AG09309 (cell line): Measurements from ENCODE around the gene FHOD3.
"Not testable (repeated sequence)": the region's sequence is repeated elsewhere in the genome, so short reads cannot be mapped to it uniquely, and the experiment has no call there.

Source experiments
- DNase-seq: peaks from one replicate; pipeline ENCODE4 v3.0.0-alpha.2; 2010; ENCODE audit warnings: low read depth
- H3K4me3 ChIP-seq: 2 replicates; pipeline ENCODE4 v1.5.1; 2011; ENCODE audit warnings: mild to moderate bottlenecking, low read depth, low read length, moderate library complexity; ENCODE audit not compliant: control insufficient read depth
- TF ChIP-seq, protein P1 (sequence below): IDR thresholded peaks from 2 replicates; pipeline ENCODE4 v1.5.1; 2011; ENCODE audit warnings: mild to moderate bottlenecking, low read depth, low read length, inconsistent platforms; ENCODE audit not compliant: insufficient read depth, control insufficient read depth; ENCODE audit errors: missing control alignments

FHOD3 gene

DNA sequence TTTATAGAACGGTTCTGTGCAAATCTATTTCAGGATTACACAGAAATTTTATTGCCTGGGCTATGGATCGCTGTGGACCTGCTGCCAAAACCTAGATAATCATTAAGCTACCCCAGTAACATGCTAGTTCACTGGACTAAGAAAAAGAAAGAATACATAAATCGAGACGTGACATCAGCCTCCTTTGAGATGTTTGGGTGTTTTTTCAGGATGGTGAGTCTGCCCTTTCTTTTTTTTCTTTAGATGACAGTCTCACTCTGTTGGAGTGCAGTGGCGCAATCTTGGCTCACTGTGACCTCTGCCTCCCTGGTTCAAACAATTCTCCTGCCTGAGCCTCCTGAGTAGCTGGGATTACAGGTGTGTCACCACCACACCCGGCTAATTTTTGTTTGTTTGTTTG lies 52.0 kb downstream of the FHOD3 start:
- no peak for DNase-seq
- TF ChIP-seq, protein P1, sequence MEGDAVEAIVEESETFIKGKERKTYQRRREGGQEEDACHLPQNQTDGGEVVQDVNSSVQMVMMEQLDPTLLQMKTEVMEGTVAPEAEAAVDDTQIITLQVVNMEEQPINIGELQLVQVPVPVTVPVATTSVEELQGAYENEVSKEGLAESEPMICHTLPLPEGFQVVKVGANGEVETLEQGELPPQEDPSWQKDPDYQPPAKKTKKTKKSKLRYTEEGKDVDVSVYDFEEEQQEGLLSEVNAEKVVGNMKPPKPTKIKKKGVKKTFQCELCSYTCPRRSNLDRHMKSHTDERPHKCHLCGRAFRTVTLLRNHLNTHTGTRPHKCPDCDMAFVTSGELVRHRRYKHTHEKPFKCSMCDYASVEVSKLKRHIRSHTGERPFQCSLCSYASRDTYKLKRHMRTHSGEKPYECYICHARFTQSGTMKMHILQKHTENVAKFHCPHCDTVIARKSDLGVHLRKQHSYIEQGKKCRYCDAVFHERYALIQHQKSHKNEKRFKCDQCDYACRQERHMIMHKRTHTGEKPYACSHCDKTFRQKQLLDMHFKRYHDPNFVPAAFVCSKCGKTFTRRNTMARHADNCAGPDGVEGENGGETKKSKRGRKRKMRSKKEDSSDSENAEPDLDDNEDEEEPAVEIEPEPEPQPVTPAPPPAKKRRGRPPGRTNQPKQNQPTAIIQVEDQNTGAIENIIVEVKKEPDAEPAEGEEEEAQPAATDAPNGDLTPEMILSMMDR = no peak

DNA sequence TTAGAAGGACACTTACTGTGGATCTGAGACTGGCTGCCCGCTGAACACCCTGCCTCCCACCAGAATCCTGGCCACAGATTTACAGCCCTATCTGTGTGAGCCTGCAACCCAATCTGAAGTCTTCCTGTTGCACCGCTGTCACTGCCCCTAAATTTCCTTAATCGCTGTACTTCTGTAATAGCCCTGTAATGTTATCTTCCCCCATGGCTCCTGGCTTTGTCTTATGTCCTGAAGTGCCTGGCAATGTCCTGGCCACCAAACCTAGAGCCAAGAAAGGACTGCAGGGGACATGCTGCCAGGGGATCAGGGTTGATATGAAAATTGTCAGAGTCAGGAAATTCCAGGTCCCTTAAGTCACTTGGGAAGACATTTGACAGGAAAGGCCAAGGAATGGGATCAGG lies 52.7 kb downstream of the FHOD3 start:
- no peak for DNase-seq
- TF ChIP-seq, protein P1 = no peak
- H3K4me3 ChIP-seq = no peak overlapping the region

More for the DNA sequence above, 52.0 kb downstream of the FHOD3 start:
- no peak overlapping the region for H3K4me3 ChIP-seq

DNA sequence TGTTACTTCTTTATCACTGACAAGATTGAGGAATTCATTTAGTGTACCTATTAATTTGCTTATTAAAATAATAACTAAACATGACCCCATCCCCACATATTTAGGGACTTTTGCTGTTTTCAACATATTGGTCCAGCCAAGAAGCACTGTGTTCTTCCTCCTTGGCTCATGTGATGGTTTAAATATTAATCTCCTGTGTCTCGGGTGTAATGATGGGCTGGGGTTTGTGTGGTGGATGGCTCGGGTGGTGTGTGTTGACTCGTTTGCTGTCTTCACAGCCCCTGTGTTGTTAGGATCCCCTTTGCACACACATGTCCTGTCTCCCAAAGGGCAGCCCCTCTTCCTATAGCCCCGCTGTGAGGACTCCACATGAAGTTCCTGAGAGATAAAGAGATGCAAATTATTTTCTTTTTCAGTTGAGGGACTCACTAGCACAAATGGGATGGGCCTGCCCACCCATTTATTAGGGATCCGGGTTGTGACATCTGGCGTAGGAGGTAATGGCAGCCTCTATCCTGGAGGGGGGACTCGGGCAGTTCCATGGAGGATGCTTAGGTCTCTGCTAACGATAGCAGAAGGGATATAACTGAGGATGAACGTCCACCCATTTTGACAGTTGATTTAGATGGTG lies 53.4 kb downstream of the FHOD3 start:
- TF ChIP-seq, protein P1 = no peak
- H3K4me3 ChIP-seq = no peak overlapping the region
- no peak for DNase-seq

DNA sequence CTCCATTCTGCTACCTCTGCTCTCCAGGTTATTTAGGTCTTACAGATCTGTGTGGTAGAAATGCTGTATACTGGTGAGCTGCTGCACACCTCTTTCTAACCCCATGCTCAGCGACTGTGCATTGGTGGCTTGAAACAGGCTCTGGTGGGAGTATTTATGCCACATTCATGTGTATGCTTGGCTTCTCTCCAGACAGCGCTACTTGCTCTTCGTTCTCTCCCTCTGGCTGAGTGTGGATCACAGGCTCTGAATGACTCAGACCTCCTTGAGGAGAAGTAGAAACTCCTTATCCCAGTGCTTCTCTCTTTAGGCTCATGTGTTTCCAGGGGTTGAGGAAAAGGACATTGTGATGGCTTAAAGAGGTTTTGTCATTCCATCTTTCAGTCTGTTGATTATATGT lies 54.9 kb downstream of the FHOD3 start:
- peak; percentile 73 for DNase-seq
- TF ChIP-seq, protein P1 = no peak
- no peak overlapping the region for H3K4me3 ChIP-seq

DNA sequence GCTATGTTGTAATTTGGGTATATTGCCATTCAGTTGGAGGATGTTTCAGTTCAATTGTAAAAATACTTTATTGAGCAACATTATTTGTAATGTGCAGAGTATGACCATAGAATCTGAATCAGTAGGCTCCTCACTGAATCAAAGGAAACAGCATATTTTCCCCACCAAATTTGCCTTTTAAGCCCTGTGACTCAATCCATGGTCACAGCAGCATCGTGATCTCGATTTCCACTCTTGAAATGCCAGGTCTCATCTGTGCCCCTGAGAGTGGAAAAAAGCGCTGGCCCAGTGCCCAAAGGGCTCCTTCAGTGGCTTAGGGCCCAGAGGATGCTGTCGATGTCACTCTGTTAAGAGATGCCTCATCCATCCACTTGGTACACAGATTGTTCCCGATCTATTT lies 57.5 kb downstream of the FHOD3 start:
- peak; percentile 61 for DNase-seq
- TF ChIP-seq, protein P1 = no peak
- no peak overlapping the region for H3K4me3 ChIP-seq

DNA sequence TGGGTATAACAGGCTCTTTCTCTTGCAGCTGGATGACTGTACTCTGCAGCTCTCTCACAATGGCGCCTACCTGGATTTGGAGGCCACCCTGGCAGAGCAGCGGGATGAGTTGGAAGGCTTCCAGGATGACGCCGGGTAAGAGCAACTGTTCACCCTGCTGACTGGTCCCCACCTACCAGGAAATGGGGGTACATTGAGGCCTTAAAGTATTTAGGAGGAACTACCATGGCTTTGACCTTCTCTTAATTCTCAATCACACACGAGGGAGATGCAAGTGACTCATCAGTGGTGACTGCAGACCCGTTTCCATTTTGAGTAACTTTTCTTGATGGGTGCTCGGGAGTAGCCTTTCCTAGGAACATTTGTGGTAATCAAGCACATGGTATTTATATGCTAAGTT lies 58.0 kb downstream of the FHOD3 start:
- TF ChIP-seq, protein P1 = no peak
- no peak overlapping the region for H3K4me3 ChIP-seq
- DNase-seq = no peak

DNA sequence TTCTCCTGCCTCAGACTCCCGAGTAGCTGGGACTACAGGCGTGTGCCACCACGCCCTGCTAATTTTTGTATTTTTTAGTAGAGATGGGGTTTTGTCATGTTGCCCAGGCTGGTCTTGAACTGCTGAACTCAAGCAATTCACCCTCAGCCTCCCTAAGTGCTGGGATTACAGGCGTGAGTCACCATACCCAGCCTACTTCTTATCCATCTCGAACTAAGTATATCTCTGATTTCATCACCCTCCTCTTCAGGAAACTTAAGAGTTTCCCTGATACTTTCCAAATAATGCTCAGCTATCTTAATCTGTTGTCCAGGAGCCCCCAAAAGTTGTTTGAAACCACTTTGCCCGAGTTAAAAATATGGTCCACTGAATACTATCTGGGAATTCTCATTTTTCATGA lies 59.2 kb downstream of the FHOD3 start:
- not testable (repeated sequence) for DNase-seq, H3K4me3 ChIP-seq
